ENCODE data around the gene ZWINT.

Gene ZWINT

DNA sequence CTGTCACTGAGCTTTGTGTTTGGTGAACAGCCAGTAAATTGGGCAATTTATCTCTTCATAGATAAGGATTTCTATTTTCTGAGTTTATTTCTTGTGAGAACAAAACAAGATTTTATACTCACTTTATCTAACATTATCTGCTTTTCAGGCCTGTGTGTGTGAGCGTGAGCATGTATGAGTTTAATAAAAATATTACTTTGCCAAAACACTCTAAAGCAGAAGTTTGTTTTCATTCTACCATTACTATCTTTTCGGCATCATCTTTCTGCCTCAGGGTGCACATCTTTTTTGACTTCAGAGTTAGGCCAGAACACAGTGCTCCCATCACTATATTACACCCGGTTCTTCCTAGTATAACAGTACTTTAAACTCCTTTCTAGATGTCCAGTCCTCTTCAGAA lies 13.0 kb downstream of the ZWINT start:
- no peak for FAIRE-seq

DNA sequence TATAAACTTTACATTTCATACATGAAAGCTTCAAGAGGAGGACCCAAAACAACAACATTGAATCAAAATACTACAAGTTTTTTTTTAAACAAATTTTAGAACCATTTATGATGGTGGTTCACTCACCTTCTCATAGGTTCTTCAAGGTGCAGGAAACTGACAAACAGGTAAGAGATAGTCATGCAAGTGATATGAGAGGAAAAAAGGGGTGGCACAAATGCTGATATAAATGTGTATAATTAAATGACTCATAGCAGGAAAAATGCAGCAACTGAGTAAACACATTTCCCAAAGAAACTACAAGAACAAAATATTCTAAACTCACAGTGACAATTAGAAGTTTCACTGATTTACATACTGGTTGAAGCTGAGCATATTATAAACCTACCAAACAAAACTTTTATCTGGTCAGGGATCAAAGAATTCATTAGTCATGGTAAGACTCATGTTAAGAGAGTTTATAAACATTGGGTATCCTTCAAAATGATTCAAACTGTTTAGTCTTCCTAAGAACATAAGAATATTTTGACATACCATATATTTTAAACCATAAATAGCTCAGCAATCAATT lies 14.1 kb downstream of the ZWINT start:
- DNase-seq (ENCODE audit: insufficient read length, low spot score), result no peak
- TF ChIP-seq POLR2AphosphoS5 (IDR thresholded peaks at IDR 0.05; ENCODE audit: low read depth, low read length), result no peak
- no peak for TF ChIP-seq TAF1 (IDR thresholded peaks at IDR 0.05; ENCODE audit: low read depth, low read length)
- no peak for TF ChIP-seq POLR2A (IDR thresholded peaks at IDR 0.05; ENCODE audit: low read depth, low read length)
- TF ChIP-seq POU2F2 (IDR thresholded peaks at IDR 0.05; ENCODE audit: low read depth, low read length), result no peak
- no peak for TF ChIP-seq PAX5 (IDR thresholded peaks at IDR 0.05; ENCODE audit: insufficient read depth, low read length, severe bottlenecking)
- no peak for TF ChIP-seq SPI1 (IDR thresholded peaks at IDR 0.05; ENCODE audit: low read depth, low read length)
- no peak for FAIRE-seq

More for the DNA sequence above, 13.0 kb downstream of the ZWINT start:
- no peak for DNase-seq (ENCODE audit: insufficient read length, low spot score)
- no peak for TF ChIP-seq TAF1 (IDR thresholded peaks at IDR 0.05; ENCODE audit: low read depth, low read length)
- no peak for TF ChIP-seq PAX5 (IDR thresholded peaks at IDR 0.05; ENCODE audit: insufficient read depth, low read length, severe bottlenecking)
- TF ChIP-seq POLR2A (IDR thresholded peaks at IDR 0.05; ENCODE audit: low read depth, low read length), result no peak
- no peak for TF ChIP-seq SPI1 (IDR thresholded peaks at IDR 0.05; ENCODE audit: low read depth, low read length)
- no peak for TF ChIP-seq POLR2AphosphoS5 (IDR thresholded peaks at IDR 0.05; ENCODE audit: low read depth, low read length)
- no peak for TF ChIP-seq POU2F2 (IDR thresholded peaks at IDR 0.05; ENCODE audit: low read depth, low read length)

DNA sequence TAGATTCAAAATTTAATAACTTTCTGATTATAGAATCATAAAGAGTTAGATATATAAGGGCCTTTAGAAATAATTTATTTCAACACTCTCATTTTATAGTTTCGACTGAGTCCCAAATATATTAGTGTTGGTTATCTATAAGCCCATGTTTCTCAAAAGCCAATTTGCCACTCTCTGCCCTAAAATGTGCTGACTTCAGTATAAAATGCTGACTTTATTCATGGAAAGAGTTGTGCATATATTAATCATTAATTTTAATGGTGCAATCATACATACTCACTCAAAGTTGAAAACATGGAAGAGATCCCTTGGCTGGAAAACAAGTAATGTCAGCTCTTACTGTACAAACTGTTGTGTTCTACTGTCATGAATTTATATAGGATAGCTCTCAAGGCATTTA lies 19.4 kb downstream of the ZWINT start:
- DNase-seq (ENCODE audit: insufficient read length, low spot score) (no peak), FAIRE-seq (no peak)
- no peak for TF ChIP-seq TAF1 (IDR thresholded peaks at IDR 0.05; ENCODE audit: low read depth, low read length)
- TF ChIP-seq SPI1 (IDR thresholded peaks at IDR 0.05; ENCODE audit: low read depth, low read length), result no peak
- no peak for TF ChIP-seq POU2F2 (IDR thresholded peaks at IDR 0.05; ENCODE audit: low read depth, low read length)
- no peak for TF ChIP-seq POLR2A (IDR thresholded peaks at IDR 0.05; ENCODE audit: low read depth, low read length)
- TF ChIP-seq PAX5 (IDR thresholded peaks at IDR 0.05; ENCODE audit: insufficient read depth, low read length, severe bottlenecking), result no peak
- TF ChIP-seq POLR2AphosphoS5 (IDR thresholded peaks at IDR 0.05; ENCODE audit: low read depth, low read length), result no peak

DNA sequence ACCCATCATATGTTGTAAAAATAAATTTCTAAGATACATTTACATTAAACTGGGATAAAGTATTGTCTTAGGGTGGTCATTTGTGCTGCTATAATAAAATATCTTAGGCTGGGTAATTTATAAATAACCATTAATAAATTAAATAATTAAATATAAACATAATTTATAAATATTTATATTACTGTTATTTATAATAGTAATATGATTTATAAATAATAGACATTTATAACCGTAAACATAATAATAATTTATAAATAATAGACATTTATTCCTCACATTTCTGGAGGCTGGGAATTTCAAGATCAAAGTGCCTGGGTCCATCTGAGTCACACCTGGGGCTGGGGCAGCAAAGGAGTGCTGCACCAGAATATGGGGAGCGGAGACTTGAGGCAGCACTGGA lies 31.1 kb downstream of the ZWINT start:
- no peak for FAIRE-seq
- no peak for TF ChIP-seq TAF1 (IDR thresholded peaks at IDR 0.05; ENCODE audit: low read depth, low read length)
- no peak for TF ChIP-seq POU2F2 (IDR thresholded peaks at IDR 0.05; ENCODE audit: low read depth, low read length)
- TF ChIP-seq SPI1 (IDR thresholded peaks at IDR 0.05; ENCODE audit: low read depth, low read length), result no peak
- TF ChIP-seq PAX5 (IDR thresholded peaks at IDR 0.05; ENCODE audit: insufficient read depth, low read length, severe bottlenecking), result no peak
- no peak for TF ChIP-seq POLR2AphosphoS5 (IDR thresholded peaks at IDR 0.05; ENCODE audit: low read depth, low read length)
- no peak for DNase-seq (ENCODE audit: insufficient read length, low spot score)

DNA sequence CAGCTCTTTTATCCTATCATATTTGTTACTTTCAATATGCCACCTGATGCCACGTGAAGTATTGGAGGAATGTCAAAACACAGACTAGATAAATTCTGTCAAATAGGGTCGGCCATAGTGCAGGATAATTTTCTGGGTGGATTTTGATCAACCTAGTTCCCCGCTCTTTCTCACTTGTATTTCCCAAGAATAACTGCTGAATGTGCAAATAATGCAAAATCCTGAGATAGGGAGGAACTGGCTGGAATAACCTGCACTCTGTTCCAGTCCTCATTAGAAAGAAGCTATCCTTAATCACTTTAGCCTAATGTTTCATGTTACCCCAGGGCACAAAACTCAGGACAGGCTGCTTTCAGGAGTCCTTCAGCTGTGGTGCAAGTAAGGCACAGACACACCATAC lies 33.9 kb downstream of the ZWINT start:
- FAIRE-seq (no peak), DNase-seq (ENCODE audit: insufficient read length, low spot score) (no peak)
- no peak for TF ChIP-seq POU2F2 (IDR thresholded peaks at IDR 0.05; ENCODE audit: low read depth, low read length)
- TF ChIP-seq POLR2A (IDR thresholded peaks at IDR 0.05; ENCODE audit: low read depth, low read length), result no peak
- TF ChIP-seq PAX5 (IDR thresholded peaks at IDR 0.05; ENCODE audit: insufficient read depth, low read length, severe bottlenecking), result no peak
- no peak for TF ChIP-seq POLR2AphosphoS5 (IDR thresholded peaks at IDR 0.05; ENCODE audit: low read depth, low read length)
- no peak for TF ChIP-seq TAF1 (IDR thresholded peaks at IDR 0.05; ENCODE audit: low read depth, low read length)
- TF ChIP-seq SPI1 (IDR thresholded peaks at IDR 0.05; ENCODE audit: low read depth, low read length), result no peak

DNA sequence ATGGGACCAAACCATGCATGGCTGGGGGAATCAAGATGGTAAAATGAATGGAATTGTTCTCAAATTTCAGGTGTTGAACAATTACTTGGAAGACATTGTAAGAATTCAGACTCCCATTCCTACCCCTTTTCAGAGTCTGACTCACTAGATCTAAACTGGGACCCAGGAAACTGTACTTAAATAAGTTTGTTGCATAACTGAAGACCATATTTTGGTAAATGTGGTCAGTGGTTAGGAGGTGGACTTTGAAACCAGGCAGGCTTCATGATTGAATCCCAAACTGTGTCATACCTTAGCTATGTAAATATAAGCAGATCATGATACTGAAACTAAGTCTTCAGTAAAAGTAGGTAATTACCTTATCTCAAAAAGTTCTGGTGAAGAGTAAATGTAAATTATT lies 41.7 kb downstream of the ZWINT start:
- no peak for FAIRE-seq
- DNase-seq (ENCODE audit: insufficient read length, low spot score), result no peak
- TF ChIP-seq PAX5 (IDR thresholded peaks at IDR 0.05; ENCODE audit: insufficient read depth, low read length, severe bottlenecking) (no peak), POU2F2 (IDR thresholded peaks at IDR 0.05; ENCODE audit: low read depth, low read length) (peak; percentile 58; the same call in 1 of the 2 replicates)

DNA sequence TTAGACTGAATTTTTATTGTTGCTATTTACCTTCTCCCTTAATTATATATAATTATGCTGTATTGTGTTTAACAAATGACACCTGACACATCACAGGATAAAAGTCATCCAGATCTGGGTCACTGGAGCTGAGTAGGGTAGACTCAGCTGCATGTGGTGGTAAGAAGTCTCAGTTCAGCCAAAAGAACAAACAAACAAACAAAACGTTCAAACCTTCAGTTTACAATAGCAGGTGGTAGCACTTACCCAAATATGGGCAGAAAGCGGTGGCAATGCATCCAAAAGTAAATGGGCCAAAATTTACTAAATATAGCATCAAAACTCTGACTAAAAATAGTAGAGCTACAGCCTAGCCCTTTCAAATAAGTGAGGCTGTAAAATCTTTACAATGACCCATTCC lies 42.2 kb downstream of the ZWINT start:
- FAIRE-seq (no peak), DNase-seq (ENCODE audit: insufficient read length, low spot score) (no peak)
- TF ChIP-seq POLR2A (IDR thresholded peaks at IDR 0.05; ENCODE audit: low read depth, low read length) (no peak), POU2F2 (IDR thresholded peaks at IDR 0.05; ENCODE audit: low read depth, low read length) (no peak), TAF1 (IDR thresholded peaks at IDR 0.05; ENCODE audit: low read depth, low read length) (no peak), SPI1 (IDR thresholded peaks at IDR 0.05; ENCODE audit: low read depth, low read length) (no peak), POLR2AphosphoS5 (IDR thresholded peaks at IDR 0.05; ENCODE audit: low read depth, low read length) (no peak), PAX5 (IDR thresholded peaks at IDR 0.05; ENCODE audit: insufficient read depth, low read length, severe bottlenecking) (no peak)

DNA sequence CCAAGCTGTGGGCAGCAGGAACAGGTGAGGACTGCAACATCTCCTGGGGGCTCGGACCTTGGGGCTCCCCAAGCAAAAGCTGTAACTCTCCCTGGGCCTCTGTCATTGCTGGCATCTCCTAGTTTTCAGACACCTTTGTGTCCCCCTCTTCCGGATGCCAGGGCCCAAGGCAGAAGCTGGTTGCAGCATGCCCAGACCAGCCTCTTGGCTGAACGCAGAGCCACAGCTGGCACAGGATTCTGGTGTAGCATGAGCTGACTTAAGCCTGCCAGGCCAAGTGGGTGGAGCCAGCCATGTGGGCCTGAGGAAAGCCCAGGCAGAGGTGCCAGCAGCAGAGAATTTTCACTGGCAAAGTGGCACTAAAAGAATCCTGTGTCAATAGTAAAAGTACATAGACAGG lies 43.5 kb downstream of the ZWINT start:
- DNase-seq (ENCODE audit: insufficient read length, low spot score) (no peak), FAIRE-seq (no peak)
- TF ChIP-seq SPI1 (IDR thresholded peaks at IDR 0.05; ENCODE audit: low read depth, low read length), result no peak
- TF ChIP-seq PAX5 (IDR thresholded peaks at IDR 0.05; ENCODE audit: insufficient read depth, low read length, severe bottlenecking), result no peak
- no peak for TF ChIP-seq TAF1 (IDR thresholded peaks at IDR 0.05; ENCODE audit: low read depth, low read length)
- no peak for TF ChIP-seq POU2F2 (IDR thresholded peaks at IDR 0.05; ENCODE audit: low read depth, low read length)
- no peak for TF ChIP-seq POLR2A (IDR thresholded peaks at IDR 0.05; ENCODE audit: low read depth, low read length)
- TF ChIP-seq POLR2AphosphoS5 (IDR thresholded peaks at IDR 0.05; ENCODE audit: low read depth, low read length), result no peak

DNA sequence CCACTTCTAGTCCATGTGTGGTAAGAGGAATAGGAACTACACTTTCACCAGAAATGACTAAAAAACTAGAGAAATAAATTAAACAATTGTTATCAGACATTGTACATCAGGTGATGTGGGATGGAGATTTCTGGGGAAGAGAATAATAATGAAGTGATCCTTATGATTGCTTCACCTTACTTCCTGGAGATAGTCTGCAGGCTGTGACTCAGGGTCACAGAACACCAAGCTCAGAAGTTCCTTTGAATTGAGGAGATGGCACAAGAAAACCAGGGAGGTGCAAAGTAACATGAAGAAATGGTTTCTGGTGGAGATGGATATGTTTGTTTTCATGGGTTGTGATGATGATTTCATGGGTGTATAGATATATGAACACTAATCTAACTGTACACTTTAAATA lies 44.5 kb downstream of the ZWINT start:
- DNase-seq (ENCODE audit: insufficient read length, low spot score), result no peak
- no peak for TF ChIP-seq PAX5 (IDR thresholded peaks at IDR 0.05; ENCODE audit: insufficient read depth, low read length, severe bottlenecking)
- no peak for FAIRE-seq
